Kidney glomerular epithelial cell (primary cell): ENCODE results near the gene PGM1.
"Not testable (repeated sequence)": the region's sequence is repeated elsewhere in the genome, so short reads cannot be mapped to it uniquely, and the experiment has no call there.

ENCODE experiments used
- DNase-seq: peaks from one replicate; lab custom pipeline; 2025; lab: John Stamatoyannopoulos, UW

PGM1 gene

DNA sequence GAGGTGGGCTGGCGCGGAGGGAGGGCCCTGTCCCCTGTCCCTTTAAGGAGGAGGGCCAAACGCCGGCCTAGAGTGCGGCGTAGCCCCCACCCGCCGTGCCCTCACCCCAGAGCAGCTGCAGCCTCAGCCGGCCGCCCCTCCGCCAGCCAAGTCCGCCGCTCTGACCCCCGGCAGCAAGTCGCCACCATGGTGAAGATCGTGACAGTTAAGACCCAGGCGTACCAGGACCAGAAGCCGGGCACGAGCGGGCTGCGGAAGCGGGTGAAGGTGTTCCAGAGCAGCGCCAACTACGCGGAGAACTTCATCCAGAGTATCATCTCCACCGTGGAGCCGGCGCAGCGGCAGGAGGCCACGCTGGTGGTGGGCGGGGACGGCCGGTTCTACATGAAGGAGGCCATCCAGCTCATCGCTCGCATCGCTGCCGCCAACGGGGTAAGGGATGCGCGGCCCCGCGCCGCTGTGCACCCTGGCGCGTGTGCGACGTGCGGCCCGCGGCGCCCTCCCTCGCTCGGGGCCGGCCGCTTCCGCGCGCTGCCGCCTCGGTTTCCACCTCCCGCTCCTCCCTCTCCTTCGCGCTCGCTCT lies at the start of gene PGM1:
PGM1 (plus strand) TSS at position 109 of the 583 bp plus-strand sequence; CDS start at position 187, 78 bp downstream.
- peak; percentile 55 for DNase-seq

DNA sequence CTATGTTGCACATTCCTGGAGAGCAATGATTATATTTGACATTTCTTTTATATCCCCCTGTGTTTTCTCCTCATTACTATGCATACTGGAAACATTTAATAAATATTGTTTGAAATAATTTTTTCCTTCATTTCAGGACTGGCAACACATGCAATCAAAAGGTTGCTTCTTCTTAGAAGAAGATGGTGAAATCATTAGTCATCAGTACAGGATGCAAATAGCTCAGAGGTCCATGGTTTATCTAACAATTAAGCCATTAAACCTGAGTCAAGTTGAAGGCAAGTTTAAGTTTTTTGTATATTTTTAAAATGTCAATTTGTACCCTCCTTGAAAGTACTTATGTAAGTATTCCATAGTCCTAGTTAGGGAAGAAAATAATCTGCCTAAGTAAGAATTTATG lies 47.4 kb upstream of the PGM1 start:
- no peak for DNase-seq

DNA sequence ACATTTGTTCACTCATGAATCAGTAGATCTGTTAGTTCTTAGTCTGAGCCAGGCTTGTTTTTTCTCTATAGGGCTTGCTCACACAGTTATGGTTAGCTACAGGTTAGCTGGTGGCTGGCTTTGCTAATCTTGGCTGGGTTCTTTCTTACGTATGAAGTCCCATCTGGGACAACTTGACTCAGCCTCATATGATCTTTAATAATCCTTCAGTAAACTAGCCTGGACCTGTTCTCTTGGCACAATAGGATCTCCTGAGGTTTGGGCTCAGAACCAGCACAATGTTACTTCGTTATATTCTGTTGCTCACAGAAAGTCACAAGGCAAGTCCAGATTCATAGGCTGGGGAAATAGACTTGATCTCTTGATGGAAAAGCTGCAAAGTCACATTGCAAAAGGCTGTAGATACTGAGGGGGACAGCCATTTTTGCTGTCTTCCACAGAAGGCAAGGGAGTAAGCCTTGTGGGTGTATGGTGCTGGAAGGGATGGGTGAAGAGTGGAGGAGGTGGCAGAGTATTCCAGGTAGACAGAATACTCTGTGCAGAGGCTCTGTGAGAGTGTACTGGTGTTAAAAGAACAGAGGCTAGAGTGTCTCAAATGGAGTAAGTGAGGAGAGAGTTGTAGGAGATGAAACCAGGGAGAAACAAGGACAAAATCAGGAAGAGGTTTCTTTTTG lies 45.5 kb upstream of the PGM1 start:
- no peak for DNase-seq

DNA sequence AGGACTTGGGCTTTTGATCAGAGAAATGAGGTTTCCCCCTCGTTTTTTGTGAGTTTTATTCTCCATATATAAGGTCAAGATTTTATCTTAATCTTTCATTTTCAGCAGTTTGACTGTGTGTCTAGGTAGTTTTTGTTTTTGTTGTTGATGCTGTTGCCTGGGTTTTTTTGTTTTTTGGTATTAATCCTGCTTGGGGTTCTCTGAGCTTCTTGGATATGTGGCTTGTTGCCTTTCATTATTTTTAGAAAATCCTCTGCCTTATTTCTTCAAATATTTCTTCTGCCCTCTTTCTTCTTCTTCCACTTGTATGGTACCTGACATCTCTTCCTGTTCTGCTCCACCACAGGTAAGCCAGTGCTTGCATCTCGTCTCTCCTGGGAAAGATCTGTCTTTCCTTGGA lies 44.9 kb upstream of the PGM1 start:
- DNase-seq, result no peak

DNA sequence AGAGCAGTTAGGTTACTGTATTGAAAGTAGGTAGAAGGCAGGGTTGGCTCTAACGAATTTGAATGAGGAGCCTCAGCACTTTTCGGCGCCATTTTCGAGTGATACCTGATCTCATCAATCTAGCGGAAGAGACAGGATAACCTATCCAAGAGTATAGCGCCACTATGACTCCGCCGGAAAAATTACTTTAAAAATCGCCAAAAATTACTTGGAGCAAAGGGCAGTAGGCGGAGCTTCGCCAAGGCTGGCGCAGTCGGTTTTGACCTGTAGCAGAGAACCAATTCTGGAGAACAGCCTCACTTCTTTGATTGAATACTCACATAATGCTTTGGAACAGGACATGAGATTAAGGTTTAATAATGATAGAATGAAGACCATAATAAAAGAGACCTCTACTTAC lies 44.3 kb upstream of the PGM1 start:
- no peak for DNase-seq

DNA sequence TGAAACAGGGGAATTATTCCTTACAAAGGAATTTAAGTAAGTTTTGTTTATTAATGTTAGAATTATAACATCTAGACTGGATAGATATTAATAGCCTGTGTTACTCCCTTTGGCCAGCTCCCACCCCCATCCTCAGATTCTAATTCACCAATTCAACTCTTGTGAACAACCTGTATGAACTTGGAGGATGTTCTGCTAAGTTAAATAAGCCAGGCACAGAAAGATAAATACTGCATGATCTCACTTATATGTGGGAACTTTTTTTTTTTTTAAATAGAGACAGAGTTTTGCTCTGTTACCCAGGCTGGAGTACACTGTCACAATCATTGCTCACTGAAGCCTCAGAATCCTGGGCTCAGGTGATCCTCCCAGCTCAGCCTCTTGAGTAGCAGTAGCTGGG lies 37.7 kb upstream of the PGM1 start:
- no peak for DNase-seq

DNA sequence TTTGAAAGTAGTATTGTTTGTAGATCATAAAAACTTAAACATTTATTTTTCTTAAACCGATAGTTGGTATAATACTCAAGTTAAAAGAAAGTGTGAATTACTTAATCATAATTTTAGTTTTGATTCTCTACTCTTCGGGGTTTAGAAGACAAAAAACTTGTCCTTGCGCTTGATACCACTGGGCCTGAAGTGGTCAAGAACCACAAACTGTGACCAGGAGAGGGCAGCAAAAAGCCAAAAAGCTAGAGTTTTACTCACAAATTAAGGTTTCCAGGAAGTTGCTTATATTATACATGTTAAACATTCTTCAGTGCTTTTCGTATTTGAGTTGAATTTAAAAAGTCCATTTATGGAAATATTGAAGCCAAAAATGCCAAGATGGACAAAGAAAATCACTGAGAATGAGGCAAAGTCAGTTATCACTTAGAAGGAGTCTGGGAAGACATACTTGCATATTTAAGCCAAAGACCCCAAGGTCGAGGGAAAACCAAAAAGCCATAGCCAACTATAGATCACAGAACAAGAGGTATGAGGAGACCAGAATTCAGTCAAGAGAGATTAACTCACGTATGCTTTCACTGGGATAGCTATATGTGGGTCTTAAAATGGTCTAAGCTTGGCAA lies 35.7 kb upstream of the PGM1 start:
- DNase-seq, result no peak

DNA sequence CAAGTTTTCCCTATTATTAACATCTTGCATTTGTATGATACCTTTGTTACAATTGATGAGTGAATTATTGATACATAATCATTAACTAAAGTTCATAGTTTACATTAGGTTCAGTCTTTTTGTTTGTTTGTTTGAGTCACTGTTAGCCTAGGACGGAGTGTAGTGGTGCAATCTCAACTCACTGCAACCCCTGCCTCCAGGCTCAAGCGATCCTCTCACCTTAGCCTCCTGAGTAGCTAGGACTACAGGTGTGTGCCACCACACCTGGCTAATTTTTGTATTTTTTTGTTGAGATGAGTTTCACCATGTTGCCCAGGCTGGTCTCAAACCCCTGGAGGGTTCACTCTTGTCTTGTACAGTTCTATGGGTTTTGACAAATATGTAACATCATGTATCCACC lies 33.9 kb upstream of the PGM1 start:
- DNase-seq, result no peak

DNA sequence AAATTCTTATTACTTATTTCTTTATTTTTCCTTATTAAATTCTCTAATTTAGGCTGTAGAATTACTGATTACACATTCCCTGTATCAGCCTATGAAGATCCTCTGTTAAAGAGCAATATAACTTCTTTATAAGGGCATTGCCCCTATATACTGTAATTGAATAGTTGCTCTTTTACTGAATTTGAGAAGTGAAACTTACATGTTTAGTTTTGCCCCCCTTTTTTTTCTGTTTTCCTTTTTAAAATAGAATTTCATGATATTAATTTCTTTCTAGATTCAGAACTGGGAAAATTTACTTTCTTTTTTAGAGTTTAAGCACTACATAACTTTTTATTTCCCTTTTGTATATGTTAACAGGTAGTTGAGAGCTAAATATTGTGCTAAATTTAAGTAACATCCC lies 29.5 kb upstream of the PGM1 start:
- no peak for DNase-seq

DNA sequence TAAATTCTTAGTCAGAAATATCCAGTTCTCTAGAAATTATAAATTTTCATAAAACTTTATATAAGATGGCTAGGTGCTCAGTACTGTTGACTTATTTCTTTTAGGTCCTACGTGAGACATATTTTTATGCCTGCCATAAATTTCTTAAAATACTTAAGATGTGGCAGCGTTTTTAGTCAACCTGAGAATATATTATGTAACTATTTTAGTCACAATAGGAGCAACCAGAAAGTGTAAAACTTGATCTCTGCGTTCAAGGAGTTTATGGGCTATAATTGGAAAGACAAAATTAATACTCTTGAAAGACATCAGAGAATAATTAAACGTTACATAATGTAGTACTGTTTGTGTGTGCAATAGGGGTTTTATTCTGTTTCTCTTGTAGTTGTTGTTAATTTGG lies 24.1 kb upstream of the PGM1 start:
- DNase-seq, result no peak

DNA sequence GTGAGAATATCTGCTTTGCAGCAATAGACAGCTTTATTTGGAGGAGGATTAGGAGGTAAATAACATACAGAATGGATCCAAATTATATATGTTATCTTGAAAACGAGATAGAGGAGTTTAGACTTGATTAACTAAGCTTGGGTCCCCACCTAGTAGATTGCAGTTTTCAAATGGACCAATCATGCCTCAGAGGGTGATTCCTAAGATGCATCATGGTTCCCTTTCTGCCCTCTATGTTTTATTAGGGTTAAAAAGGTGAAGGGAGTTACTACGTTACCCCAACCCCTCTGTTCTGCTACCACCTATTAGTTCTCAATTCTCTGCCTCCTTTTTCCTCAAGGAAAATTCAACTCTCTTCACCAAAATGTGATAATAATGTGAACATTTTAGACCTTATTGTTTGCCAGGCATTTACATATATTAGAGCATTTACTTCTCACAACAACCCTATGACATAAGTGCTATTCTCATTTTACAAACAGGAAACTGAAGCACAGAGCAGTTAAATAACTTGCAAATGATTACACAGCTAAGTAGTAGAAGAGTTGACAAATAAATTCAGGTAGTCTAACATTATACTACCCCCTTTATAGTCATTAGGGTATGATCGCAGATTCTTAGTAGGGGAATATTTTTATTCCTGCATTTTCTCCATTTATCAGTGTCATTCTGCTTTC lies 23.4 kb upstream of the PGM1 start:
- no peak for DNase-seq

DNA sequence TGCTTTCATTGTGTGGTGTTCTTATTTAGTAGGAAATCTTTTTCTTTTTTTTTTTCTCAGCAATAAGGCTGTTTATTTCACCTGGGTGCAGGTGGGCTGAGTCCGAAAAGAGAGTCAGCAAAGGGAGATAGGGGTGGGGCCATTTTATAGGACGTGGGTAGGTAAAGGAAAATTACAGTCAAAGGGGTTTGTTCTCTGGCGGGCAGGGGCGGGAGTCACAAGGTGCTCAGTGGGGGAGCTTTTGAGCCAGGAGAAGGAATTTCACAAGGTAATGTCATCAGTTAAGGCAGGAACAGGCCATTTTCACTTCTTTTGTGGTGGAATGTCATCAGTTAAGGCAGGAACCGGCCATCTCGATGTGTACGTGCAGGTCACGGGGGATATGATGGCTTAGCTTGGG lies 20.5 kb upstream of the PGM1 start:
- DNase-seq, result not testable (repeated sequence)

DNA sequence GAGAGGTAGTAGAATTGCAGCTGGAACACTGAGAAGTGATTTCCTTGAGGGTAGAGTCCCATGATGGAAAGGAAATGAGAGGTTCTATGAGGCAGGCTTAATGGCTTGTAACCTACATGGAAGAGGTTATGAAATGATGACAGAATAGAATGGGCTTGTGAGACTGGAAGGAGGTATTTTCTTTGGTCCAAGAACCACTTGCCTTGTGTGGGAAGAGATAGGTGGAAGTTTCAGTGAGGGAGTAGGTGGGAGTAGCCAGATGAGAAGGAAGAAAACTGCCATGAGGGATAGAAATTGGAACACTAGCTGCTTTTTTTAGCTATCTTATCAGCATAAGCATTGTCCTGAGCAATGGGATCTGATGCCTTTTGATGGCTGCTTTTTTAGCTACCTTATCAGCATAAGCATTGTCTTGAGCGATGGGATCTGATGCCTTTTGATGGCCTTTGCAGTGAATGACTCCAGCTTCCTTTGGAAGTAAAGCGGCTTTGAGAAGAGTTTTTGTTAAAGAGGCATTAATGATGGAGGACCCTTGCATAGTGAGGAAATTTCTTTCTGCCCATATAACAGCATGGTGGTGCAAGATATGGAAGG lies 18.9 kb upstream of the PGM1 start:
- DNase-seq, result not testable (repeated sequence)

DNA sequence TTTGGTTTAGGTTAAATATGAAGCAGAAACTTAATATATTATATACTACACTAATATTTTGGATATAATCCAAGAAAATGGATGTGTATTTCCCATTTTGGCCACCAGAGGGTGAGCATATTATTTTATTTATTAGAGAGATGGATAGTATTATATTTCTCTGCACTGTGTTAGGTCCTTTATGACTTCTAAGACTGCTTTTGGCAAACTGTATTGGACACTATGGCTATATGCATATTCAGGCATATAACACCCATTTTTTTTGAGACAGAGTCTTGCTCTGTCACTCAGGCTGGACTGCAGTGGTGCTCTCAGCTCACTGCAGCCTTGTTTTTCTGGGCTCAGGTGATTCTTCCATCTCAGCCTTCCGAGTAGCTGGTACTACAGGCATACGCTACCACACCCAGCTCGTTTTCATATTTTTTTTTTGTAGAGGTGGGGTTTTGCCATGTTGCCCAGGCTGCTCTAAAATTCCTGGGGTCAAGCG lies 17.8 kb upstream of the PGM1 start:
- DNase-seq, result no peak

DNA sequence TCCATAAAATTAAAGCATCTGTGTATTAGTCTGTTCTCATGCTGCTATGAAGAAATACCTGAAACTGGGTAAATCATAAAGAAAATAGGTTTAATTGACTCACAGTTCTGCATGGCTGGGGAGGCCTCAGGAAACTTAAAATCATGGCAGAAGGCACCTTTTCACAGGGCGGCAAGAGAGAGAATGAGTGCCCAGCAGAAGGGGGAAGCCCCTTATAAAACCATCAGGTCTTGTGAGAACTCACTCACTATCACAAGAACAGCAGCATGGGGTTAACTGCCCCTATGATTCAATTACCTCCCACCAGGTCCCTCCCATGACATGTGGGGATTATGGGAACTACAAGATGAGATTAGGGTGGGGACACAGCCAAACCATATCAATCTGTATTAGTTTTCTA lies 6.9 kb upstream of the PGM1 start:
- DNase-seq, result not testable (repeated sequence)

DNA sequence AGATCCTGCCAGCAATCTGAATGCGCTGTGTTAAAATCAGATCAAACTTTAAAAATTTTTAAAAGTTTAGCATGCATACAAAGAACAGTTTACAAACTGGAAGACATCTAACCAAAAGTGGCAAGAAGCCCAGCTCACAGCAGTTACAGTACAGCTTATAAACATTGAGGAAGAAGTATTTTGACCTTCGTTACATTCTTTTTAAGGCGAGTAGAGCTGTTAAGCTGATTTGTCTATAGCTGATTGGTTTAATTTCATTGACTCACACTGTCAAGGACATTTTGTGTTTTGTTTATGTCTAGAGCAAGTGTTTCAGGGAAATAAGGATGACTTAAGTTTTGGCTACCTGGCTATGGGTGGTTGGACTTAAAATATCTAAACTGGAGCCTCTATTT lies 3.0 kb upstream of the PGM1 start:
- DNase-seq, result no peak

DNA sequence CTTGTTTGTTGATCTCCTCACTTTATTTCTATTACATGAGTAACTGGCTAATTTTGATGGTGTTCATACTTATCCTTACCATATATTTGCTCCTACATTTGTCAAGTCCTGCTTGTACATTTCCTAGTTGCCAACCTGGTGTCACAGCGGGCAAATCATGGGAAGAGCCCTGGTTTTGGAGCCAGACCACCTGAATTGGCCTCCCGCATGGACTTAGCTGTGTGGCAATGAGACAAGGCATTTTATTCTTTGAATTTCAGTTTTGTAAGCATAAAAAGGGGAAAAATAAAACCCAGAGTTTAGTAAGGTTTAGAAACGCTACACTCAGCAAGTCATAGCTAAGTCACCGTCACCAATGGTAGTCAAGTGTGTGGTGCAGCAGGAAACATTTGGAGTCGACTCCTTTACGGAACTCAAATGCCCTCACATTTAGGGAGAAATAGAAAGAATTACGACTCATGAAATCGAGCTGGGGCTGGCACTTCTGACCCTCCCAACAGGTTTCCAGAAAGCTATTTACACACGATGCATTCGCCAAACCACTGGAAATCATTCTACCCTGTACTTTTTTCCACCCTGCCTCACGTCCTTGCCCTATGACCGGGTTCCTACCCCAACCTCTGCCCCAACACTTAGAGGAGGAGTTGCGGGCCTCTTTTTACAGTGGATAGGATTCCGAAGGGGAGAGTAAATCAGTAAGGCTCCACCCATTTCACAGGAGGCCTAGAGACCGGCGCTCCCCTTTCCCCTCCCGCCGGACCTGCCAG lies 492 bp upstream of the PGM1 start:
- peak; percentile 46 for DNase-seq

DNA sequence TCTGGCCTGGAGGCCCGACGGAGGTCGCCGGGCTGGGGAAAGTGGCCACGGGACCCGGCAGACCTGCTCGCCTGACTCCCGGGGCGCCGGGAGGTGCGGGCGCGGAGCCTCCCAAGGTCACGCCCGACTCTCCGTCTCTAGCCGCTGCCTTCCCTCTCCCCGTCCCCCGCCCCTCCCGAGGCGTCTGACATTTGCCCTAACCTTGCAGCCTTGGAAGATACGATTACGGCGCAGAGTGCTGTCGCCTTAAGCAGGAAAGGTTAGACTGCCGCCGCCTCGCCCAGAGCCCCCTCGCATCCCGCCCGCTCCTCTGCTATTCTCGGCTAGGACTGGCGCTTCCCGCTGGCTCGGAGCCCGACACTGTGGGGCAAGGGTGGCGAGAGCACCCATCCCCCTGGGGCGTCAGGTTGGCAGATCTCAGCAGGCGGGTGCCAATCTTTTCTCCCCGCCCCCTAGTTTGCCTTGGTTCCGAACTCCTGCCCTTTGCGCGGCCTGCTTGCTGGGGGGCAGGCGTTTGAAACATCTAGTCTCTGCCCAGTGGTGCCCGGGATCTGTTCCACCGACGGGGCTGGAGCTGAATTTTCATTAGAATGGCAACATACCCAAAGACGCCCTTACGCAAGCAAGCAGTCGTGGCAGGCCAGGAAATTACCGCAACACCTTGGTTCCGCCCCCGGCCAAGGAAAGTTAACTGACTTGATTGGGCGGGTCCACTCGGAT lies 835 bp downstream of the PGM1 start:
- DNase-seq, result peak; percentile 33

DNA sequence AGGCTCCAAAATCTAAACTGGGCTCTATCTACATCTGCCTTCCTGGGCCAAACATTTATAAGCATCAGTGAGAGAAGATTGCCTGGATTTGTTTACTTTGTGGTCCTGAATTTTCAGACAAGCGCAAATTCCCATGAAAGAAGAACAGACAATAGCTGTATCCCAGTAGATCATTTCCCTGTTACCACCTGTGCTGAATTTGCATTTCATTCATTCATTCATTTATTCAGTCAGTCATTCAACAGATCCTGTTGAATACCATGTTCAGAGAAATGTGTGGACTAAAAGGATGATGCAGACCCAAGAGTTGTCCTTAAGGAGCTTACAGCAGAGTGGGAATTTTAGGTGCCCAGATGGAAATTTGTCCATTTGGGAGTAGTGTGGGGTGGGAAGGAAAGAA lies 2.2 kb downstream of the PGM1 start:
- DNase-seq, result no peak

DNA sequence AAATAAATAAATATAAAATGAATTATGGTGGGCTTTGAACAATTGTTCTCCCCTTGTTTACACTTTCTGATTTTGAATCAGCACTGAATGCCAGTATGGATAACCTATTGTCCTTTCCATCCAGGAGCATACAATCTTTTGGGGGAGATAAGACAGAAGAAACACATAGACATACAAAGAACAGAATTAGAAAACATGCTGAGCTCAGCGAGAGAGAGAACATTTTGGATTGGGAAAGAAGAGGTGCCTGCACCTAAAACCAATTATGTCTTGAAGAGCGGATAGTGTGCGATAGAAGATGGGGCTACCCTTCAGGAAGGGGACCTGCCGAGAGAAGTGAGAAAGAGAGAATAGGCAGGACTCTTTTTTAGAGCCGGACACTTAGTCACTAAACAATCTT lies 6.6 kb downstream of the PGM1 start:
- DNase-seq, result no peak

DNA sequence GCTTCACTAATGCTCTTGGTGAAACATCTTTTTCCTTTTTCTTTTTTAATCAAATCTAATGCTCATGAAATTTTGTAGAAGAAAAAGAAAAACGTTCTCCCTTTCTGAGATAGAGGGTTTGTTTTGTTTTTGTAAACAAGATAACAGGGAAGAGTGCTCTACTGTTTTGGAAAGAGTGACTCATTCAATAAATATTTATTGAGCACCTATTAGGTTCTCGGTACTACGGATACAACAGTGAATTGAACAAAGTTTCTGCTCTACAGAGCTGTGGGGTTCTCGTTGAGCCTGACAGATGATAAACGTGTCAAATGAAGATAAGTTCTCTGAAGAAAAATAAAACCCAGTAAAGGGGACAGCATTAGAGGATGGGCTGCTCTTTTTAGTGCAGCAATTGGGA lies 7.0 kb downstream of the PGM1 start:
- DNase-seq, result no peak
